Prostate gland (tissue), 2 donors: ENCODE results near the gene PDILT.

Source experiments
- POLR2A ChIP-seq: fragments of 450-650 bp; IDR thresholded peaks from one replicate; pipeline ENCODE4 v1.6.1; 2016; ENCODE audit warnings: antibody characterized with exemption, mild to moderate bottlenecking
- TF ChIP-seq, protein P1 (sequence below), 4 experiments: fragments of 200-600 bp in 2 of 4; fragments of 450-650 bp in 2 of 4; sonication (generic) in 2 of 4; IDR thresholded peaks; 1 replicate in 3 of 4; 2 replicates in 1 of 4; pipeline ENCODE4 v1.5.1; 2016 to 2019; ENCODE audit warnings: antibody characterized with exemption in 4 of 4, mild to moderate bottlenecking in 2 of 4, moderate library complexity in 2 of 4

- TF ChIP-seq, protein P1, sequence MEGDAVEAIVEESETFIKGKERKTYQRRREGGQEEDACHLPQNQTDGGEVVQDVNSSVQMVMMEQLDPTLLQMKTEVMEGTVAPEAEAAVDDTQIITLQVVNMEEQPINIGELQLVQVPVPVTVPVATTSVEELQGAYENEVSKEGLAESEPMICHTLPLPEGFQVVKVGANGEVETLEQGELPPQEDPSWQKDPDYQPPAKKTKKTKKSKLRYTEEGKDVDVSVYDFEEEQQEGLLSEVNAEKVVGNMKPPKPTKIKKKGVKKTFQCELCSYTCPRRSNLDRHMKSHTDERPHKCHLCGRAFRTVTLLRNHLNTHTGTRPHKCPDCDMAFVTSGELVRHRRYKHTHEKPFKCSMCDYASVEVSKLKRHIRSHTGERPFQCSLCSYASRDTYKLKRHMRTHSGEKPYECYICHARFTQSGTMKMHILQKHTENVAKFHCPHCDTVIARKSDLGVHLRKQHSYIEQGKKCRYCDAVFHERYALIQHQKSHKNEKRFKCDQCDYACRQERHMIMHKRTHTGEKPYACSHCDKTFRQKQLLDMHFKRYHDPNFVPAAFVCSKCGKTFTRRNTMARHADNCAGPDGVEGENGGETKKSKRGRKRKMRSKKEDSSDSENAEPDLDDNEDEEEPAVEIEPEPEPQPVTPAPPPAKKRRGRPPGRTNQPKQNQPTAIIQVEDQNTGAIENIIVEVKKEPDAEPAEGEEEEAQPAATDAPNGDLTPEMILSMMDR (IDR thresholded peaks at IDR 0.05) = no peak
- no peak for TF ChIP-seq POLR2A
Observed at GRCh38 chr16:20310421-20311395, 93.8 kb downstream of the PDILT start.
